GM12878 (cell line): Measurements from ENCODE around the gene ZNF181. TPM values are rescaled to one million over a fixed set of nuclear protein-coding genes. Genes with fewer than 3 reads are reported as not detected.

Experiments used
- ATAC-seq: fragments of 200-7000 bp; cut with Tn5 transposase; 3 replicates; pipeline ENCODE4 v1.9.1; 2020; ENCODE audit warnings: mild to moderate bottlenecking, moderate library complexity
- BruUV-seq: library from RNA; stranded (reverse); fragments of 400-500 nt; replicated peaks from 2 replicates; lab custom pipeline; 2021; lab: Mats Ljungman, UMichigan
- CTCF ChIA-PET: fragments of 300-600 bp; sonication (Branson Sonifier 250); formaldehyde crosslinking; extraction: SDS; loops from one replicate; lab custom pipeline; 2021; ENCODE audit warnings: inconsistent platforms; lab: Yijun Ruan, JAX
- POLR2A ChIA-PET: fragments of 350-600 bp; formaldehyde crosslinking; extraction: SDS; loops from one replicate; lab custom pipeline; 2021; ENCODE audit warnings: inconsistent platforms; lab: Charles Lee
- RAD21 ChIA-PET: fragments of 300-600 bp; sonication (Branson Sonifier 250); formaldehyde crosslinking; loops from one replicate; lab custom pipeline; 2023; ENCODE audit warnings: antibody characterized with exemption; ENCODE audit not compliant: unreplicated experiment; lab: Charles Lee
- SMC1A ChIA-PET: fragments of 300-600 bp; sonication (Branson Sonifier 250); formaldehyde crosslinking; loops from one replicate; lab custom pipeline; 2023; ENCODE audit not compliant: unreplicated experiment, uncharacterized antibody; lab: Charles Lee
- DNase-seq: peaks from one replicate; pipeline ENCODE4 v3.0.0-alpha.2; 2011; ENCODE audit warnings: low read depth, low spot score
- FAIRE-seq: peaks from 3 replicates; lab custom pipeline; 2011; peaks lifted over from hg19 to GRCh38; lab: Jason Lieb, UNC
- H2AFZ ChIP-seq: 2 replicates; pipeline ENCODE4 v1.6.0; 2011; ENCODE audit warnings: low read depth, low read length, control low read depth; ENCODE audit not compliant: control insufficient read depth
- H3K27ac ChIP-seq: 2 replicates; pipeline ENCODE4 v1.5.1; 2011; ENCODE audit warnings: control low read depth; ENCODE audit not compliant: control insufficient read depth, insufficient read depth
- H3K27me3 ChIP-seq, 2 experiments: replicated peaks in 1 of 2; 2 replicates each; pipeline versions ENCODE4 v1.6.0 to v1.6.1; 2011; ENCODE audit warnings: low read length in 1 of 2; ENCODE audit not compliant: control insufficient read depth in 2 of 2, insufficient read depth in 2 of 2
- H3K36me3 ChIP-seq, 2 experiments: 2 replicates each; pipeline ENCODE4 v1.5.1; 2011; ENCODE audit warnings: low read length in 1 of 2; ENCODE audit not compliant: control insufficient read depth in 2 of 2, insufficient read depth in 2 of 2
- H3K4me1 ChIP-seq: 2 replicates; pipeline ENCODE4 v1.6.1; 2011; ENCODE audit warnings: mild to moderate bottlenecking, low read length, moderate library complexity, mixed read lengths; ENCODE audit not compliant: control insufficient read depth, insufficient read depth
- H3K4me2 ChIP-seq: 2 replicates; pipeline ENCODE4 v1.6.0; 2011; ENCODE audit warnings: control low read depth; ENCODE audit not compliant: control insufficient read depth, insufficient read depth
- H3K4me3 ChIP-seq: fragments of 200-600 bp; sonication (generic); 2 replicates; pipeline ENCODE4 v1.5.1; 2016
- H3K79me2 ChIP-seq: 2 replicates; pipeline ENCODE4 v1.6.0; 2011; ENCODE audit warnings: low read length; ENCODE audit not compliant: control insufficient read depth, insufficient read depth
- H3K9ac ChIP-seq: 2 replicates; pipeline ENCODE4 v1.8.0; 2011; ENCODE audit warnings: low read length, control low read depth, mixed read lengths; ENCODE audit not compliant: control insufficient read depth, insufficient read depth
- H3K9me3 ChIP-seq: replicated peaks from 3 replicates; pipeline ENCODE4 v1.5.1; 2011; ENCODE audit warnings: mild to moderate bottlenecking, low read length; ENCODE audit not compliant: control insufficient read depth, insufficient read depth
- H4K20me1 ChIP-seq: 2 replicates; pipeline ENCODE4 v1.6.0; 2011; ENCODE audit not compliant: control insufficient read depth, insufficient read depth
- CHD1 ChIP-seq: IDR thresholded peaks from 2 replicates; pipeline ENCODE4 v1.6.1; 2012; ENCODE audit warnings: low read depth, low read length, improper control_type of control experiment
- DPF2 ChIP-seq: fragments of 450-650 bp; IDR thresholded peaks from 2 replicates; pipeline ENCODE4 v1.6.1; 2017; ENCODE audit warnings: mild to moderate bottlenecking
- PKNOX1 ChIP-seq: fragments of 450-650 bp; IDR thresholded peaks from 2 replicates; pipeline ENCODE4 v1.6.1; 2016; ENCODE audit warnings: mild to moderate bottlenecking
- POLR2AphosphoS2 ChIP-seq: IDR thresholded peaks from 2 replicates; pipeline ENCODE4 v1.6.1; 2011; ENCODE audit warnings: low read depth, mild to moderate bottlenecking, low read length, improper control_type of control experiment, moderate library complexity
- SREBF2 ChIP-seq: IDR thresholded peaks from 2 replicates; pipeline ENCODE4 v1.6.1; 2012; ENCODE audit warnings: mild to moderate bottlenecking, low read length
- WGBS: methylation state at CpG from one replicate; pipeline ENCODE4 v1.1.6; 2016; ENCODE audit warnings: low lambda C conversion rate; ENCODE audit not compliant: insufficient replicate concordance, insufficient coverage; ENCODE audit errors: missing lambda C conversion rate; 5-methylcytosine and 5-hydroxymethylcytosine counted together
- in situ Hi-C: fragments of 300-500 bp; cut with MboI; formaldehyde crosslinking; loops from 9 replicates; pipeline ENCODE4 v1.14.3; 2018; ENCODE audit warnings: mixed read lengths
- intact Hi-C: fragments of 100-400 bp; cut with micrococcal nuclease; formaldehyde crosslinking; loops from one replicate; pipeline ENCODE4 v1.14.2; 2022; ENCODE audit not compliant: unreplicated experiment
- polyA plus RNA-seq, 11 experiments: library from polyadenylated mRNA; depleted of rRNA in 4 of 11; unstranded in 6 of 11; stranded (reverse) in 5 of 11; fragments of >200 nt; fragmentation: Nextera tagmentation in 4 of 11; fragmentation: Illumina TruSeq in 1 of 11; extraction: Ambion mirVana in 4 of 11; extraction: Trizol in 1 of 11; gene quantifications; 1 replicate in 1 of 11; 2 replicates in 10 of 11; pipeline versions ENCODE4 v1.2.1 to v1.2.3, GENCODE V29; 2011 to 2016; ENCODE audit warnings: inconsistent platforms in 2 of 11, missing spikeins in 2 of 11, low read depth in 1 of 11
- total RNA-seq, 4 experiments: library from RNA; depleted of rRNA in 3 of 4; stranded (reverse); fragments of >200 nt in 3 of 4; fragmentation: Illumina TruSeq in 1 of 4; extraction: Trizol in 1 of 4; gene quantifications; 2 replicates each; pipeline versions ENCODE4 v1.2.1 to v1.2.3, GENCODE V29; 2013 to 2021

ZNF181 gene
- total and polyA plus RNA-seq, 10 of the 15 experiments (the other 5 are each of a cell fraction or from before 2014, with no cell fraction given): 2.1 to 10.3 (median 8.1) TPM

- no peaks in the 10 kb centered on the region for H3K4me1 ChIP-seq
- H3K36me3 ChIP-seq: no peaks in the 10 kb centered on the region
- H3K4me2 ChIP-seq: peak overlapping the region; percentile 97
- H3K9me3 ChIP-seq: no peaks in the 10 kb centered on the region; the same call in 2 of the 3 replicates
- SMC1A ChIA-PET: no interaction called here
- no peaks in the 10 kb centered on the region for H4K20me1 ChIP-seq
- no peak overlapping the region for H2AFZ ChIP-seq
- H3K27ac ChIP-seq: no peak overlapping the region
- BruUV-seq: no TSS peak
- peak overlapping the region; percentile 79; the same call in 1 of the 2 replicates for H3K4me3 ChIP-seq
- WGBS: 74% methylated on average over 10 of the region's 15 CpGs
- DNase-seq: no peak
- TF ChIP-seq POLR2AphosphoS2 (no peak), SREBF2 (no peak), CHD1 (no peak), PKNOX1 (peak; percentile 34; the same call in 1 of the 2 replicates), DPF2 (no peak)
- no peak for ATAC-seq
- intact Hi-C loops (loop anchor here (1.0 to 5.0 kb wide), 2 partner anchors 40 to 55 kb away; partner anchors contain the start of genes SCGB2B2, ZNF302 and ZNF599), in situ Hi-C loops (no loop called here)
- CTCF ChIA-PET: interaction anchor here (0.7 to 1.1 kb wide), 2 partner anchors 55 to 57 kb away, joined by 3 to 6 read pairs; partner anchors contain the start of gene ZNF302
- RAD21 ChIA-PET: interaction anchor here (0.6 kb wide), 1 partner anchor 1761 kb away, joined by 4 read pairs; the partner anchor contains the start of gene CEP89
- POLR2A ChIA-PET: no interaction called here
- H3K9ac ChIP-seq: 0 out of 2 replicates have a peak overlapping the region, but pooled peaks have one; percentile 82
- no peaks in the 10 kb centered on the region for H3K79me2 ChIP-seq
- no peaks in the 10 kb centered on the region for H3K27me3 ChIP-seq
- FAIRE-seq: no peak
These were observed 1.3 kb upstream of the ZNF181 start for GRCh38 chr19:34732612-34733211.
